Smooth muscle cell (in vitro differentiated cells): Measurements from ENCODE around the gene MLLT3. TPM values are rescaled to one million over a fixed set of nuclear protein-coding genes. Genes with fewer than 3 reads are reported as not detected.

Experiments
- DNase-seq: peaks from one replicate; lab custom pipeline; 2025; ENCODE audit not compliant: unreplicated experiment; lab: John Stamatoyannopoulos, UW
- H2AFZ ChIP-seq: fragments of 200-600 bp; sonication (generic); 2 replicates; pipeline ENCODE4 v1.6.0; 2016; ENCODE audit warnings: antibody characterized with exemption, low read depth, mild to moderate bottlenecking
- H3F3A ChIP-seq: fragments of 200-600 bp; sonication (generic); 2 replicates; pipeline ENCODE4 v1.6.0; 2017; ENCODE audit warnings: antibody characterized with exemption, low read depth
- H3K27ac ChIP-seq: fragments of 200-600 bp; sonication (generic); 2 replicates; pipeline ENCODE4 v1.5.1; 2016; ENCODE audit warnings: low read depth, mild to moderate bottlenecking
- H3K27me3 ChIP-seq: fragments of 200-600 bp; sonication (generic); 2 replicates; pipeline ENCODE4 v1.6.1; 2016; ENCODE audit warnings: low read depth, mild to moderate bottlenecking
- H3K36me3 ChIP-seq: fragments of 200-600 bp; sonication (generic); 2 replicates; pipeline ENCODE4 v1.5.1; 2016; ENCODE audit warnings: low read depth
- H3K4me1 ChIP-seq: fragments of 200-600 bp; sonication (generic); 2 replicates; pipeline ENCODE4 v1.5.1; 2016; ENCODE audit warnings: low read depth
- H3K4me2 ChIP-seq: fragments of 200-600 bp; sonication (generic); 2 replicates; pipeline ENCODE4 v1.6.0; 2016; ENCODE audit warnings: mild to moderate bottlenecking
- H3K4me3 ChIP-seq: fragments of 200-600 bp; sonication (generic); 2 replicates; pipeline ENCODE4 v1.5.1; 2016; ENCODE audit warnings: mild to moderate bottlenecking
- H3K79me2 ChIP-seq: fragments of 200-600 bp; sonication (generic); 2 replicates; pipeline ENCODE4 v1.6.0; 2016; ENCODE audit warnings: low read depth, mild to moderate bottlenecking
- H3K9ac ChIP-seq: fragments of 200-600 bp; sonication (generic); 2 replicates; pipeline ENCODE4 v1.6.0; 2016; ENCODE audit warnings: low read depth
- H3K9me3 ChIP-seq: fragments of 200-600 bp; sonication (generic); replicated peaks from 2 replicates; pipeline ENCODE4 v1.5.1; 2016; ENCODE audit warnings: low read depth
- H4K20me1 ChIP-seq: fragments of 200-600 bp; sonication (generic); 2 replicates; pipeline ENCODE4 v1.6.0; 2016; ENCODE audit warnings: low read depth
- WGBS: methylation state at CpG from one replicate; pipeline ENCODE4 v1.1.7; 2016; ENCODE audit warnings: low lambda C conversion rate; 5-methylcytosine and 5-hydroxymethylcytosine counted together
- polyA plus RNA-seq: library from polyadenylated mRNA; unstranded; fragments of >200 nt; fragmentation: Nextera tagmentation; extraction: Ambion mirVana; gene quantifications from 2 replicates; pipeline ENCODE4 v1.2.1, GENCODE V29; 2016
- total RNA-seq: library from RNA; depleted of rRNA; stranded (reverse); fragments of >200 nt; gene quantifications from 2 replicates; pipeline ENCODE4 v1.2.3, GENCODE V29; 2014
- TF ChIP-seq, protein P1 (sequence below): fragments of 200-600 bp; sonication (generic); IDR thresholded peaks from 2 replicates; pipeline ENCODE4 v1.5.1; 2017; ENCODE audit warnings: borderline replicate concordance, mild to moderate bottlenecking, antibody characterized with exemption; ENCODE audit not compliant: insufficient read depth, poor library complexity, severe bottlenecking

MLLT3 gene
- total and polyA plus RNA-seq, 2 experiments from 2014 or later: 21.9 to 29.9 TPM

DNA sequence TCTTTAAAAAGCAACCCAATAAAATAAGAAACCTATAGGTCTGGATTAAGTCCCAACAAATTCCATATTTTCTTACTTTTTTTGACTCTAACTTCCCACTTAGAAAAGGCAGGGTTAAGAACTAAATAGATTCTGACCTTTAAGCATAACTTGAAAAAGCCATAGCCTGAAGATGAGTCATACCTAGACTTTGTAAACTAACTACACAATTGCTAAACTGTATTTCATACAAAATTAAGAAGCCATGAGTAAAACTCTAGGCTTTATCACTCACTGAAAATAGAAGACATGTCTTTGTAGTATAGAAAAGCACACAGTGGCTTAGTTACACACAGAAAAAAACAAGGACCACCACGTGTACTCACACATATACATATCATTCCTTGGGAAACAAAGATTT is 51.5 kb downstream of the MLLT3 start:
- H3K4me1 ChIP-seq: no peaks in the 10 kb centered on the region
- 29% methylated on average over 1 of the region's 1 CpG for WGBS
- H3K27me3 ChIP-seq: no peaks in the 10 kb centered on the region
- peak overlapping the region; percentile 3 for H3K4me3 ChIP-seq
- peaks cover 96% of the 10 kb centered on the region for H3K79me2 ChIP-seq
- H3K4me2 ChIP-seq: peak overlapping the region; percentile 67
- H3K27ac ChIP-seq: peak overlapping the region; percentile 88
- H3K36me3 ChIP-seq: no peaks in the 10 kb centered on the region
- H2AFZ ChIP-seq: no peak overlapping the region
- TF ChIP-seq, protein P1, sequence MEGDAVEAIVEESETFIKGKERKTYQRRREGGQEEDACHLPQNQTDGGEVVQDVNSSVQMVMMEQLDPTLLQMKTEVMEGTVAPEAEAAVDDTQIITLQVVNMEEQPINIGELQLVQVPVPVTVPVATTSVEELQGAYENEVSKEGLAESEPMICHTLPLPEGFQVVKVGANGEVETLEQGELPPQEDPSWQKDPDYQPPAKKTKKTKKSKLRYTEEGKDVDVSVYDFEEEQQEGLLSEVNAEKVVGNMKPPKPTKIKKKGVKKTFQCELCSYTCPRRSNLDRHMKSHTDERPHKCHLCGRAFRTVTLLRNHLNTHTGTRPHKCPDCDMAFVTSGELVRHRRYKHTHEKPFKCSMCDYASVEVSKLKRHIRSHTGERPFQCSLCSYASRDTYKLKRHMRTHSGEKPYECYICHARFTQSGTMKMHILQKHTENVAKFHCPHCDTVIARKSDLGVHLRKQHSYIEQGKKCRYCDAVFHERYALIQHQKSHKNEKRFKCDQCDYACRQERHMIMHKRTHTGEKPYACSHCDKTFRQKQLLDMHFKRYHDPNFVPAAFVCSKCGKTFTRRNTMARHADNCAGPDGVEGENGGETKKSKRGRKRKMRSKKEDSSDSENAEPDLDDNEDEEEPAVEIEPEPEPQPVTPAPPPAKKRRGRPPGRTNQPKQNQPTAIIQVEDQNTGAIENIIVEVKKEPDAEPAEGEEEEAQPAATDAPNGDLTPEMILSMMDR: no peak
- no peak for DNase-seq
- H3K9ac ChIP-seq: peak overlapping the region; percentile 77
- peaks cover 6% of the 10 kb centered on the region for H3K9me3 ChIP-seq
- H3F3A ChIP-seq: no peaks in the 10 kb centered on the region
- H4K20me1 ChIP-seq: peaks cover 43% of the 10 kb centered on the region

DNA sequence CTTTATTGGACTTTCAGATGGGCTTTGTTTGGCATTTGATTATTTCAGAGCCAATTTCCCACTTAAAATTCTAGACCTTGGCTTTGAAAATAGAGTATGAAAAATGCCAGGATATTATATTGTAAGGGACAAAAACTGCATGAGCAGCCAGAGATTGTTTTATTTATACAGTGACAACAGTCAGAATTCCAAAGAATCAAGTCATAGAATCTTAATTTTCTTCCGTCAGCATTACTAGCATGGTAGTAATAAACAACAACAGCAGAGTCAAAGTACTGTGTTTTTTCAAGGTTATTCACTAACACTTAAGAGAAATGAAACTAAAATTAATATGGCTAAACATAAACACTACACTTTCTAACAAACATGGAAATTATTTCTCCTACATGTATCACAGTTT is 52.2 kb downstream of the MLLT3 start:
- Histone ChIP-seq H3K27ac (peak overlapping the region; percentile 88), H3K4me3 (peak overlapping the region; percentile 3), H3K79me2 (peaks cover 96% of the 10 kb centered on the region), H3K27me3 (no peaks in the 10 kb centered on the region), H2AFZ (no peak overlapping the region), H3K9ac (peak overlapping the region; percentile 77), H3K36me3 (no peaks in the 10 kb centered on the region), H4K20me1 (peaks cover 49% of the 10 kb centered on the region), H3K9me3 (no peaks in the 10 kb centered on the region), H3K4me1 (no peaks in the 10 kb centered on the region), H3K4me2 (peak overlapping the region; percentile 67), H3F3A (no peaks in the 10 kb centered on the region)
- WGBS: 32% methylated on average over 1 of the region's 1 CpG
- TF ChIP-seq, protein P1: no peak
- no peak for DNase-seq

DNA sequence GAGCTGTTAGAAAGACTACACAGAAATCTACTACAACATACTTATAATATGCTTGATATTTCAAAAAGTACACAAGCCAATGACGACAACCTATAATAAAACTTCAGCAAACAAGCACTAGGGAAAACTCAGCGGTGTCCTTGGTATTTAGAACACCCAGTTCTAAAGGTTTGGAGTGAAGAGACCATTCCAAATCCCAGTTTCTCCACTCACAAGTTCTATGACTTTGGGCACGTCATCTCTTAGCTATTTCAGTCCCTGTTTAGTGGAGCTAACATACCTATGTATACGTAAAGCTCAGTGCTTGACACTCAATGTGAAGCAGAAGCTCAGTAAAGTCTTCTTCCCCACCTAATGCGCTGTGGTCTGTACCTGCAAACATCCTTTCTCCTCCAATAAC is 52.8 kb downstream of the MLLT3 start:
- Histone ChIP-seq H3K36me3 (no peaks in the 10 kb centered on the region), H4K20me1 (peaks cover 54% of the 10 kb centered on the region), H2AFZ (no peak overlapping the region), H3F3A (no peaks in the 10 kb centered on the region), H3K4me2 (peak overlapping the region; percentile 67), H3K27me3 (no peaks in the 10 kb centered on the region), H3K79me2 (peaks cover 96% of the 10 kb centered on the region), H3K9ac (no peak overlapping the region), H3K9me3 (no peaks in the 10 kb centered on the region), H3K4me3 (no peak overlapping the region), H3K27ac (peak overlapping the region; percentile 88), H3K4me1 (no peaks in the 10 kb centered on the region)
- no peak for DNase-seq
- TF ChIP-seq, protein P1: no peak
- WGBS: 86% methylated on average over 5 of the region's 5 CpGs

DNA sequence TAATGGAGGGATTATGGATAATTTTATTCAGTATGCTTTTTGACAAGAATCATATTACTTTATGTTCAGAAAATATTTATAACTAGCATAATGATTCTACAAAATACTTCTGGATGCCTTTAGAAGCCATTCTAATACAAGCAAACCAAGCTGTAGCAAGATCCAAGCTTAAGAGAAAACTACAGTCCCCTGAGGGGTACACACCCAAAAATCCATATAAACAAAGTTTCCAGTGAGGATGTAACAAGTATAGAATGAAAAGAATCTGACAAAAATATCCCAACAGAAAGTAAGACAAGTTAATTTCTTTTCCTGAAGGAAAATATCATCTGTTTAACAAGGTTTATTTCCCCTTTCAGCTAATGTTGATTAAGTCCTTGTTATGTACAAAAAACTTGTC is 53.9 kb downstream of the MLLT3 start:
- Histone ChIP-seq H3K4me1 (no peaks in the 10 kb centered on the region), H3K9me3 (no peaks in the 10 kb centered on the region), H3K27me3 (no peaks in the 10 kb centered on the region), H3K36me3 (no peaks in the 10 kb centered on the region), H3K9ac (no peak overlapping the region), H3K79me2 (peaks cover 96% of the 10 kb centered on the region), H2AFZ (no peak overlapping the region), H3F3A (no peaks in the 10 kb centered on the region), H3K4me3 (no peak overlapping the region), H3K27ac (peak overlapping the region; percentile 12), H3K4me2 (peak overlapping the region; percentile 11), H4K20me1 (peaks cover 66% of the 10 kb centered on the region)
- TF ChIP-seq, protein P1: no peak
- no peak for DNase-seq
